Smooth muscle cell (in vitro differentiated cells): ENCODE measurements around the gene RSPH4A. TPM values are rescaled to one million over a fixed set of nuclear protein-coding genes. Genes with fewer than 3 reads are reported as not detected.

ENCODE experiments used
- DNase-seq: peaks from one replicate; lab custom pipeline; 2025; ENCODE audit not compliant: unreplicated experiment; lab: John Stamatoyannopoulos, UW
- H2AFZ ChIP-seq: fragments of 200-600 bp; sonication (generic); 2 replicates; pipeline ENCODE4 v1.6.0; 2016; ENCODE audit warnings: antibody characterized with exemption, low read depth, mild to moderate bottlenecking
- H3F3A ChIP-seq: fragments of 200-600 bp; sonication (generic); 2 replicates; pipeline ENCODE4 v1.6.0; 2017; ENCODE audit warnings: antibody characterized with exemption, low read depth
- H3K27ac ChIP-seq: fragments of 200-600 bp; sonication (generic); 2 replicates; pipeline ENCODE4 v1.5.1; 2016; ENCODE audit warnings: low read depth, mild to moderate bottlenecking
- H3K27me3 ChIP-seq: fragments of 200-600 bp; sonication (generic); 2 replicates; pipeline ENCODE4 v1.6.1; 2016; ENCODE audit warnings: low read depth, mild to moderate bottlenecking
- H3K36me3 ChIP-seq: fragments of 200-600 bp; sonication (generic); 2 replicates; pipeline ENCODE4 v1.5.1; 2016; ENCODE audit warnings: low read depth
- H3K4me1 ChIP-seq: fragments of 200-600 bp; sonication (generic); 2 replicates; pipeline ENCODE4 v1.5.1; 2016; ENCODE audit warnings: low read depth
- H3K4me2 ChIP-seq: fragments of 200-600 bp; sonication (generic); 2 replicates; pipeline ENCODE4 v1.6.0; 2016; ENCODE audit warnings: mild to moderate bottlenecking
- H3K4me3 ChIP-seq: fragments of 200-600 bp; sonication (generic); 2 replicates; pipeline ENCODE4 v1.5.1; 2016; ENCODE audit warnings: mild to moderate bottlenecking
- H3K79me2 ChIP-seq: fragments of 200-600 bp; sonication (generic); 2 replicates; pipeline ENCODE4 v1.6.0; 2016; ENCODE audit warnings: low read depth, mild to moderate bottlenecking
- H3K9ac ChIP-seq: fragments of 200-600 bp; sonication (generic); 2 replicates; pipeline ENCODE4 v1.6.0; 2016; ENCODE audit warnings: low read depth
- H3K9me3 ChIP-seq: fragments of 200-600 bp; sonication (generic); replicated peaks from 2 replicates; pipeline ENCODE4 v1.5.1; 2016; ENCODE audit warnings: low read depth
- H4K20me1 ChIP-seq: fragments of 200-600 bp; sonication (generic); 2 replicates; pipeline ENCODE4 v1.6.0; 2016; ENCODE audit warnings: low read depth
- WGBS: methylation state at CpG from one replicate; pipeline ENCODE4 v1.1.7; 2016; ENCODE audit warnings: low lambda C conversion rate; 5-methylcytosine and 5-hydroxymethylcytosine counted together
- polyA plus RNA-seq: library from polyadenylated mRNA; unstranded; fragments of >200 nt; fragmentation: Nextera tagmentation; extraction: Ambion mirVana; gene quantifications from 2 replicates; pipeline ENCODE4 v1.2.1, GENCODE V29; 2016
- total RNA-seq: library from RNA; depleted of rRNA; stranded (reverse); fragments of >200 nt; gene quantifications from 2 replicates; pipeline ENCODE4 v1.2.3, GENCODE V29; 2014
- TF ChIP-seq, protein P1 (sequence below): fragments of 200-600 bp; sonication (generic); IDR thresholded peaks from 2 replicates; pipeline ENCODE4 v1.5.1; 2017; ENCODE audit warnings: borderline replicate concordance, mild to moderate bottlenecking, antibody characterized with exemption; ENCODE audit not compliant: insufficient read depth, poor library complexity, severe bottlenecking

Gene RSPH4A
- total and polyA plus RNA-seq, 2 experiments from 2014 or later, result 0.22 TPM; not detected in 1

DNA sequence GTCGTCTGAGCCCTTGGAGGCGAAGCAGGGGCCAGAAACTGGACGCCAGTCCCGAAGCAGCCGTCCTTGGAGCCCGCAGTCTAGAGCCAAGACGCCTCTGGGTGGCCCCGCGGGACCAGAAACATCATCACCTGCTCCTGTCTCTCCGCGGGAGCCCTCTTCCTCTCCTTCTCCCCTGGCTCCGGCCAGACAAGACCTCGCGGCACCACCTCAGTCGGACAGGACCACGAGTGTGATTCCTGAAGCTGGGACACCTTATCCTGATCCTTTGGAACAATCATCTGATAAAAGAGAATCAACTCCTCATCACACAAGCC, 416 bp downstream of the RSPH4A start:
- Histone ChIP-seq H3K27me3 (peaks cover 28% of the 10 kb centered on the region), H4K20me1 (no peaks in the 10 kb centered on the region), H3K4me1 (peaks cover 5% of the 10 kb centered on the region), H3K36me3 (no peaks in the 10 kb centered on the region), H3K4me3 (peak overlapping the region; percentile 72), H3K9ac (peak overlapping the region; percentile 61), H2AFZ (peak overlapping the region; percentile 80), H3K4me2 (peak overlapping the region; percentile 88), H3K27ac (no peak overlapping the region), H3K79me2 (no peaks in the 10 kb centered on the region), H3F3A (no peaks in the 10 kb centered on the region), H3K9me3 (no peaks in the 10 kb centered on the region)
- TF ChIP-seq, protein P1, sequence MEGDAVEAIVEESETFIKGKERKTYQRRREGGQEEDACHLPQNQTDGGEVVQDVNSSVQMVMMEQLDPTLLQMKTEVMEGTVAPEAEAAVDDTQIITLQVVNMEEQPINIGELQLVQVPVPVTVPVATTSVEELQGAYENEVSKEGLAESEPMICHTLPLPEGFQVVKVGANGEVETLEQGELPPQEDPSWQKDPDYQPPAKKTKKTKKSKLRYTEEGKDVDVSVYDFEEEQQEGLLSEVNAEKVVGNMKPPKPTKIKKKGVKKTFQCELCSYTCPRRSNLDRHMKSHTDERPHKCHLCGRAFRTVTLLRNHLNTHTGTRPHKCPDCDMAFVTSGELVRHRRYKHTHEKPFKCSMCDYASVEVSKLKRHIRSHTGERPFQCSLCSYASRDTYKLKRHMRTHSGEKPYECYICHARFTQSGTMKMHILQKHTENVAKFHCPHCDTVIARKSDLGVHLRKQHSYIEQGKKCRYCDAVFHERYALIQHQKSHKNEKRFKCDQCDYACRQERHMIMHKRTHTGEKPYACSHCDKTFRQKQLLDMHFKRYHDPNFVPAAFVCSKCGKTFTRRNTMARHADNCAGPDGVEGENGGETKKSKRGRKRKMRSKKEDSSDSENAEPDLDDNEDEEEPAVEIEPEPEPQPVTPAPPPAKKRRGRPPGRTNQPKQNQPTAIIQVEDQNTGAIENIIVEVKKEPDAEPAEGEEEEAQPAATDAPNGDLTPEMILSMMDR, result no peak
- WGBS, result 6% methylated on average over 16 of the region's 16 CpGs
- no peak for DNase-seq

DNA sequence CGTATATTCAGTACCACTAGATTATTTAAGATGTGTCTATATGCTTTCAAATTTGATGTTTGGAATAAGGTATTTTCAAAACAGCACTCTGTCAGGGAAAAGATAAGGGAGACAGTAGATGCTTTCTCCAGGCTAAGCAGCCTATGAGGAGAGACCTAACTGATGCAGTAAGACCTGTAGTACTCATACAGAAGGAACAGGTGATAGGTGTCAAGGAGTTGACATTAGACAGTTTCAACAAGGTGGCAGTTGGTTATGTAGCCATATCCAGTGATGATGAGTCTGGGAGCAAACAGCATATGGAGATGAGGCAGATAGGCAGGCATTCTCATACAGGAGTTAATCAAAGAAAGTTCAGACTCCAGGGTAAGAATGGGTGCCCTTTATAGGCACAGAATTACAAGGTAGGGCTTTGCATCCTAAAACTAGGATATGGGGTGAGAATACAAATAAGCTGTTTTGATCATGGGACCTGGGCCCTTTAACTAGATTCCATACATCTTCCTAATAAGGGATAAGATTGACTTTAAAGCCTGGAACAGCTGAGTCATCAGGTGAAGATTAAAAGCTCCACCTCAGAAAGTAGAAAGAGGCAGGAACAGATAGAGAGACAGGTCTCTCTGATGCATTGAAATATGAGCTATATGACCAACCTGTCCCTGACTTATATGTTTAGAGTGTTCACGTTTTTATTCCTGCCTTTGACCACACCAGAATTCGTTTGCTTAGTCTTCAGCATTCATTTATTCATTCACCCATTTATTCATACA, 7.9 kb downstream of the RSPH4A start:
- Histone ChIP-seq H3K4me3 (no peak overlapping the region), H3K4me2 (no peak overlapping the region), H3K9ac (no peak overlapping the region), H3K27me3 (peaks cover 13% of the 10 kb centered on the region), H3K79me2 (no peaks in the 10 kb centered on the region), H3K9me3 (no peaks in the 10 kb centered on the region), H2AFZ (no peak overlapping the region), H3F3A (no peaks in the 10 kb centered on the region), H3K36me3 (no peaks in the 10 kb centered on the region), H3K4me1 (no peaks in the 10 kb centered on the region), H3K27ac (no peak overlapping the region), H4K20me1 (no peaks in the 10 kb centered on the region)
- 56% methylated on average over 3 of the region's 3 CpGs for WGBS
- TF ChIP-seq, protein P1, result no peak
- no peak for DNase-seq

DNA sequence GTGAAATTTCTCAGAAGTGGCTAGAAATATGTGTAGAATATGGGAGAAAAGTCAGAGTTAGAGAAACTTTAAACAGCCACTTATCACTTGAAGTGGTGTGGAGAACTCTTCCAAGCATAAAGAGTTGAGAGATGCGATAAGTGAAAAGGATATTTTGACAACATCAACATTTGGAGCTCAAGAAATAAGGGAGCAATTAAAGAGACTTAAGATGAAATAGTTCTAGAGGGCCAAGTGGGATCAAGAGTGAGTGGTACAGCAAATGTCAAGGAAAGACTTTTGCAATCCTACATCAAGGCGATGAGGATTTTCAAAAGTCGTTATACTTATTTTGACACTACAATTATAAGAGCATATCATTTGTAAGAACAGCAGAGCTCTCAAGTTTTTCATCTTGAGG, 9.6 kb downstream of the RSPH4A start:
- Histone ChIP-seq H3K9me3 (no peaks in the 10 kb centered on the region), H3K4me1 (no peaks in the 10 kb centered on the region), H3K9ac (no peak overlapping the region), H4K20me1 (no peaks in the 10 kb centered on the region), H3K36me3 (no peaks in the 10 kb centered on the region), H2AFZ (no peak overlapping the region), H3K4me2 (no peak overlapping the region), H3K27me3 (peaks cover 13% of the 10 kb centered on the region), H3K79me2 (no peaks in the 10 kb centered on the region), H3K4me3 (no peak overlapping the region), H3K27ac (no peak overlapping the region), H3F3A (no peaks in the 10 kb centered on the region)
- WGBS, result 98% methylated on average over 3 of the region's 3 CpGs
- TF ChIP-seq, protein P1, result no peak
- DNase-seq, result no peak

DNA sequence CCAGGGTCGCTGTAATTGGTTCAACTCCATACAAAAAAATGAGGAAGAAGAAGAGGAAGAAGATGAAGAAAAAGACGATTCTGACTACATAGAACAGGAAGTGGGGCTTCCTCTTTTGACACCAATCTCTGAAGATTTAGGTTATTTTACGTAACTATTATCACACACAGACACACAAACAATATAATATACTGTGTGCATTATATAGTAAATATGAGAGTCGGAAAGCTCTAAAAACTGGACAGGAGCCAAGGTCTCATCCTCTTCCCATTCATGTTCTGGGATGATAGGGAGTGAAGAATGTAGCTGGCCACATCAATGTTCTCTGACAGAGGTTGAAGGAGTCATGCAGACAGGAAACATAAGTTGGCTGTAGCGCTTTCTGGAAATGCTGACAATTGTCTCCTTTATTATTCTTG, 13.3 kb downstream of the RSPH4A start:
- TF ChIP-seq, protein P1, result no peak
- Histone ChIP-seq H3K9ac (no peak overlapping the region), H3K79me2 (no peaks in the 10 kb centered on the region), H3F3A (no peaks in the 10 kb centered on the region), H3K27me3 (no peaks in the 10 kb centered on the region), H3K27ac (no peak overlapping the region), H3K4me3 (no peak overlapping the region), H3K9me3 (no peaks in the 10 kb centered on the region), H2AFZ (no peak overlapping the region), H4K20me1 (no peaks in the 10 kb centered on the region), H3K36me3 (no peaks in the 10 kb centered on the region), H3K4me1 (no peaks in the 10 kb centered on the region), H3K4me2 (no peak overlapping the region)
- no peak for DNase-seq
- WGBS, result 94% methylated on average over 5 of the region's 5 CpGs
